HG03432 (cell line): Measurements from ENCODE around the gene GPC6.
"Not testable (repeated sequence)": the region's sequence is repeated elsewhere in the genome, so short reads cannot be mapped to it uniquely, and the experiment has no call there.

Experiments
- ATAC-seq: cut with Tn5 transposase; IDR thresholded peaks from one replicate; pipeline ENCODE4 v1.9.1; 2021; ENCODE audit warnings: mild to moderate bottlenecking, moderate library complexity; ENCODE audit not compliant: unreplicated experiment

Gene GPC6

DNA sequence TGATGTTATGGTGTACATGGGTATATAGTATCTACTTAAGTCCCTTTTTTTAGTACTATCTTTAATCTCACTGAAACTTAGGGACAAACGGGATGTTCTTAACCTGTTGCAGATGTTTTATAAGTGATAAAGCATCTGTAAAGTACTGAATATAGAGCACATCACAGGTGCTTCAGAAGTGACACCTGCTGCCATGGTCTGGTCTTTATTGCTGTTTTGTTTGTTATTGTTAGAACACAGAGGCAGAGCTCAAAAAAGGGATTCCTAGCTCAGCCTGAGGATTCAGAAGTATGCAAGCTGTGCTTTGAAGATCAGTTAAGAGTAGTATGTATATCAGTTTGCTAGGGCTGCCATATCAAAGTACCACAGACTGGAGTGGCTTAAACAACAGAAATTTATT lies 1033.4 kb downstream of the GPC6 start:
- ATAC-seq, result no peak

- no peak for ATAC-seq
These were observed 1034.6 kb downstream of the GPC6 start for GRCh38 chr13:94261163-94261562.

GRCh38 chr13:94263038-94263437 lies 1036.4 kb downstream of the GPC6 start:
- no peak for ATAC-seq

GRCh38 chr13:94267581-94268366 lies 1041.2 kb downstream of the GPC6 start:
- no peak for ATAC-seq

- ATAC-seq, result no peak
These were observed 1042.1 kb downstream of the GPC6 start for GRCh38 chr13:94268661-94269060.

- ATAC-seq, result no peak
These were observed 1043.0 kb downstream of the GPC6 start for GRCh38 chr13:94269557-94269956.

DNA sequence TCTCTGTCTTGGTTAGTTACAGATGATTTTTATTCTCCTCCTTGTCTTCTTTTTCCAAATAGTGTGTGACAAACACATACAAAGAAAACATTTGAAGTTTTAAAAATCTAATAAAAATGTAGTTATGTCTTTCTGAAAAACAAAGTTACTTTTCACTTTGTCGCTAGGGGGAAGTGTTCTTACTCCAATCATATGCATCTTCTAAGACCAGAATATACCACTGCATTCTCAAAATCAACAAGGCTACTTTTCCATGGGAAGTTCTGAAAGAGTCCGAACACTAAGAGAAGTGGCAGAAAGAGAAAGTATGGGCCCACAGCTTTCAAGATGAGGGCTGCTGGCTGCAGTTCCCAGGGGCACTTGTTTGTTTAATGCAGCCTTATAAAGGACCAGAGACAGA lies 1043.9 kb downstream of the GPC6 start:
- ATAC-seq, result no peak

DNA sequence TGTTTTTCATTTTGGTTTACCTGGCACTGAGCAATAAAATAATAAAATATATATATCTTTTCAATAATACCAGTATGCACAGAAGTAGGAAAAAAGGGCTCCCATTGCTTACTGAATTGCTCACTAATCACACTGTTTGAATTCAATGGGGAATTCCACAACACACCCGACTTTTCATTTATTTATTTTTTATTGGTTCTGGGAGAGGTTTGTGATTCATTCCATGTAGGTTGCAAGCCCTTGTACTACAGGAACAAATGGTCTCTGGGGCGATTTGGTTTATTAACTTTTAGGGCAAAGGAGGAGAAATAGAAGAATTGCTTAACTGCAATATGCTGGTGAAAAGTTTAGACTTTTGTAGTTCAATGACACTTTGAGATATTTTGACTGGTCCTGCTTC lies 1045.4 kb downstream of the GPC6 start:
- no peak for ATAC-seq

- ATAC-seq, result no peak
These were observed 1053.7 kb downstream of the GPC6 start for GRCh38 chr13:94280349-94280748.

DNA sequence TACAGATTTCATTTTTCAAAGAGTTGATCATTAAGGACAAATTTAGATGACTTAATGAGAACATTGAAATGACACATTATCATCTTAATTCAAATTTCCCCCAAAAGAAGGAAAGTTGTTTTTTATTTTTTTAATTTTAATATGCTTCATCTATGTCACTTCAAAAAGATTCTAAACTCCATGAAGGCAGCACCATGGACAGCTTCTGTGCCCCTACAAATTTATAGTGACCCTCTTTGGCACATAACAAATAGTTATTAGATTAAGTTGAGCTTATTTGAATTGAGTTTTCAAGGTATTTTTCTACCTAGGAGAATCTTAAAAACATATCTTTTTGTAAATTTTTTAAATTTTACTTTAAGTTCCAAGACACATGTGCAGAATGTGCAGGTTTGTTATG lies 1054.2 kb downstream of the GPC6 start:
- no peak for ATAC-seq

DNA sequence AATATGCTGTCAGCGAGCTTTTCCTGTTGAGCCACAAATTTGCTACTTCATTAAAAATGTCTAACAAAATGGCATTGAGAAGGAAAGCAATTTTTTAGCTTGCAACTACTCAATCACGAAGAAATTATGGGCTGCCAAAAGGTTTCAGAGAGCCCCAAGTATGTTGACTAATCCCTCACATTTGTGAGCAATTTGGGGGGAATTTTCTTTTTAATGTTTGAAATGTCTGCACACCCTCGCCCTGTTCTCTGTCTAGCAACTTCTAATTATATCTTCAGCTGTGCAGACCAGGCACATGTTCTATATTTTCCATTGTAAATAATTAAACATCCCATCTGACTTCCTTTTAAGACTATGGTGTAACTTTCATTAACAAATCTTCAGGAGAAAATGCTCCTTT lies 1060.0 kb downstream of the GPC6 start:
- no peak for ATAC-seq

GRCh38 chr13:94291631-94292322 lies 1065.2 kb downstream of the GPC6 start:
- ATAC-seq, result no peak

DNA sequence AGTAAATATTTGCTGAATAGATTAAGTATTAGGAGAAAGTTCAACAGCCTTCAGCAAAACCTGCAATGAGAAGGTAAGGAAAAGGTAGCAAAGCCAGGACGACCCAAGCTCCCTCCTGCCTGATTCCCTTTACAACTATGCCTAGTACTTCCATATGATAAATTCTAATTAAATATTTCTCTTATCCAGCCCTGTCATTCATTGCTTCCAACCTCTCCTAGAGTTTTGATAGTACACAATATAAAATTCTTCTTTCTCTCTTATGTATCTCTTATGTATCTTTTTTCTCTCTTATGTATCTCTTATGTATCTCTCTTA lies 1065.7 kb downstream of the GPC6 start:
- no peak for ATAC-seq

- ATAC-seq, result no peak
These were observed 1069.9 kb downstream of the GPC6 start for GRCh38 chr13:94296471-94296870.

- no peak for ATAC-seq
These were observed 1071.7 kb downstream of the GPC6 start for GRCh38 chr13:94298346-94298745.

DNA sequence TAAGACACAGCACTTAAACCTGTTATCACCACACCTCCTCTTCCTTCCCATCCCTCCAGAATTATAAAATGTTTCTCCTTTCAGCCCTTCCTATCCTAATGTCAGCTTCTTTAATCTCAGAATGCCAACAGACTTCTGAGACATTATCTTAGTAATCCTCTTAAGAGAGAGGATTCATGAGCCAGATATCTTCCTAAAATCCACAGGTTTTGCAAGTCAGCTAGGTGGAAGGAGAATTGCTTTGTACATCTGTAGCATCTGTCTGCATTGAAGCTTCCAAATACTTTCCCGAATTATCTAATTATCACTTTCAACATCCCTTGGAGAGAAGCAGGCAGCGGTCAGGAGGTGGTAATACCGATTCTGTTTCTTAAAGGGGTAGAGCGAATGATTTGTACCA lies 1073.8 kb downstream of the GPC6 start:
- ATAC-seq, result no peak

GRCh38 chr13:94301487-94301886 lies 1074.9 kb downstream of the GPC6 start:
- ATAC-seq, result no peak

DNA sequence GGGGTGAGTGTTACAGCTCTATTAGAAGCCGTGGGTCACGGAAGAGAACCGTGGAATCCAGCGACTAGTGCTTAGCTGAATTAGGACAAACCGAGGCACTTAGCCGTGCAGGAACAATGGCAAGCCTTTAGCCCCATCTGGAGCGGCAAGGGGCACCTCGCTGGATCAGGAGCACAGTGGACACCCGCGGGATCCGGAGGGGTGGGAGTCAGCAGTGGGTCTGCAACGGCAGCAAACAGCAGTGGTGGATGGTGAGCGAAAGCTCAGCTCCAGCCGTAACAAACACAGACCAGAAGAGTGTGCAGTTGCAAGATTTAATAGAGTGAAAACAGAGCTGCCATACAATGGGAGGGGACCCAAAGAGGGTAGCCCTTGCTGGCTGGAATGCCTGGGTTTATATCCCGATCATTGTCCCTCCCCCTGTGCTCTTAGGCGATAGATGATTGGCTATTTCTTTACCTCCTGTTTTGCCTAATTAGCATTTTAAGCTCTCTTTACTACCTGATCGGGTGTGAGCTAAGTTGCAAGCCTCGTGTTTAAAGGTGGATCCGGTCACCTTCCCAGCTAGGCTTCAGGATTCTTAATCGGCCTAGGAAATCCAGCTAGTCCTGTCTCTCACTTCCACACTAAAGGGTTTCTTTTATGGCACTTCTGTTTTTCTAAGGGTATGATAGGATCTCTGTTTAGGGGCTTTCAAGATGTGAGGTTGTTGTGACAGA lies 1076.4 kb downstream of the GPC6 start:
- ATAC-seq, result not testable (repeated sequence)

DNA sequence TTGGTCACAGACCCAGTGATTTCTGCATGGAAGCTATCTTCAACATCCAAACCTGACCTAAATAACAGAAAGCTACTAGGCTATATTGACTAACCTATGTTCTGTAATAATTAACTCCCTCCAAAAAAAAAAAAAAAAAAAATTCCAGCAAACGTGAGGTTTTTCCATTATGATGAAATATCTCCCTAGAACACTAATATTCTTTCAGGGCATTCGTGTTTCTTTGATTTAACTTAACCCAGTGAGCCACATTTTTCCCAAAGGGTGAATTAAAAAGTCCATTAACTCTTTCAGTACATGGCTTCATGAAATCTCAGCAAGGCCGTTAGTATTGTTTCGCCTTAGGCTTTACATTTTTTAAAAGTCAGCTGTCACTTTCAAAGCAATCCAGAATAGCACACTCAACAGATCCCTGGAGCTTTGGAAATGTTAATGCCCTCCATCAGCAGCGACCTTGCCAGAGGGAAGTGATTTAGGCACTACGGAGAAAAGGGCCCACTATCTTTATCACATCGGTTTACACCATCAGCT lies 1077.1 kb downstream of the GPC6 start:
- ATAC-seq, result no peak

GRCh38 chr13:94305033-94305432 lies 1078.4 kb downstream of the GPC6 start:
- ATAC-seq, result no peak

DNA sequence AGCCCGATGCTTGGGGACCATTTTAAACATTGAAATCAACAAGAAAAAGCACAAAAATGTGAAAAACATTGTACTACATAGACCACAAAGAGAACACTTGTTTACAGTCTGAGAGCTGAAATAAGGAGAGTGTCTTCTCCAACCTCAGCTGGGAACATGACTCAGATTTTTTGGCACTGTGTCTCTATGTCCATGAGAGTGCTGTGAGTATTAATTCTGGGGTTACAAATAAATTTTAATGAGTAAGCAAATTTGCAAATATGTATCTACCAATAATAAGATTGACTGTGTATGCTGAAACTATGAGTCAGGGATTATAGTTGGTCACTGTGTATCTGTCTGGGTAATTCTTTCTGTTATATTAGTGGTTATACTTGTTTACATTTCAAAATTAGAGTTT lies 1078.9 kb downstream of the GPC6 start:
- no peak for ATAC-seq

DNA sequence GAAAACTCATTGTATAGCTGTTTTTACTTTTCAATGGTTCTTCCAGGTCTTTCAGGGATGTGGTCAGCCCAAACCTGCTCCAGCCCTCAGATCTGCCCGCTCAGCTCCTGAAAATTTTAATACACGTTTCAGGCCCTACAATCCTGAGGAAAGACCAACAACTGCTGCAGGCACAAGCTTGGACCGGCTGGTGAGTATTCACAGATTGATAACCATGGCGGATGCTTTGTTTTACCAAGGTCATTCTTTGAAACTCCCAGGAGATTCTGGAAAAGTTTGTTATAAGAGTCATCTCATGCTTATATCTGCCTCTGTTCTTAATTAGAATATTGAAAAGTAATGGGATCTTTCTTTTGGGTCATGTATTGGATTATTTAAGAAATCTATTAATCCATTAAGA lies 1079.3 kb downstream of the GPC6 start:
- no peak for ATAC-seq
